Stomach (tissue), 4 donors: ENCODE data around the gene B3GAT1.

Experiments
- CTCF ChIP-seq, 7 experiments: fragments of 450-650 bp in 4 of 7; fragments of 200-600 bp in 3 of 7; sonication (generic) in 3 of 7; IDR thresholded peaks; one replicate each; pipeline ENCODE4 v1.5.1; 2016 to 2019; ENCODE audit warnings: antibody characterized with exemption in 7 of 7, control low read depth in 2 of 7, mild to moderate bottlenecking in 1 of 7
- EP300 ChIP-seq: sonication (generic); formaldehyde crosslinking; IDR thresholded peaks from one replicate; pipeline ENCODE4 v1.6.1; 2017; ENCODE audit warnings: antibody characterized with exemption
- POLR2A ChIP-seq, 4 donors: fragments of 450-650 bp; IDR thresholded peaks; one replicate each; pipeline ENCODE4 v1.6.1; 2016; ENCODE audit warnings: antibody characterized with exemption in 4 of 4, control low read depth in 2 of 4, mild to moderate bottlenecking in 1 of 4, moderate library complexity in 1 of 4

GRCh38 chr11:134399293-134399654 is 12.8 kb downstream of the B3GAT1 start:
- TF ChIP-seq EP300 (no peak), CTCF (IDR thresholded peaks at IDR 0.05) (no peak), POLR2A (IDR thresholded peaks at IDR 0.05) (no peak)
